Peyer's patch (tissue), 4 donors: ENCODE results near the gene NRF1.

ENCODE experiments used
- POLR2A ChIP-seq, 2 donors: fragments of 450-650 bp; IDR thresholded peaks; one replicate each; pipeline ENCODE4 v1.5.1; 2017; ENCODE audit warnings: antibody characterized with exemption in 2 of 2, mild to moderate bottlenecking in 2 of 2, moderate library complexity in 2 of 2
- TF ChIP-seq, protein P1 (sequence below), 6 experiments: fragments of 450-650 bp in 4 of 6; fragments of 200-600 bp in 2 of 6; sonication (generic) in 1 of 6; IDR thresholded peaks; one replicate each; pipeline ENCODE4 v1.5.1; 2017 to 2019; ENCODE audit warnings: antibody characterized with exemption in 6 of 6, mild to moderate bottlenecking in 3 of 6, moderate library complexity in 1 of 6

DNA sequence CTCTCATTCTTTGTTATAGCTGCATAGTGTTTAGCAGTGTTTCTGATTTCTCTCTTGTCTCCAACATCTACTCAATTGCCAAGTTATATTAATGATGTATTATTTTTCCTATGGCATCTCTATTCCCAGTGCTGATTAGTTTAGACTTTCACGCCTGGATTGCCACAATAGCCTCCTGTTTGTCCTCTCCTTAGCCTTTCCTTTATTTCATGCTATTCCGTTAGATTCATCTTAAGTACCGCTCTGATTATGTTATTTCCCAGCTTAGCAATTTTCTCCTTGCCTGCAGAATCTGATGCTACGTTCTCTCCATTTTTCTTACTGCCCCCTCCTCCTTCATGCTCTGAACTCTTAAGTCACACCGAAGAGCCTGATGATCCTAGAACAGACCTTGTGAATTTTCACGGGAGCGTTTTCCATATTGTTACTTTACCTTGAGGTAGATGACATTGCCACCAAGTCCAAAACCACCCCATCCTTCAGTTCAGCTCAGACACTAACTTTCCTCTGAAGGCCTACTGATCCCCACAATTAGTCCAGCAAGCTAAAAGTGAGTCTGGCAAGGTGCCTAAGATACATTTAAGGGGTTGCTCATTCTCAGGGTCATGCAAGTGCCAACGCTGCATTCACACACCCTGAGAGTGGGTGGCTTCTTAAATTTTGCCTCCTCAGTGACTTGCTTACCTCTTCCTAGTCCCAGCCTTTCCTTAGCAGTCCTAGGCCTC lies 6.6 kb upstream of the NRF1 start:
- no peak for TF ChIP-seq POLR2A (IDR thresholded peaks at IDR 0.05)
- TF ChIP-seq, protein P1, sequence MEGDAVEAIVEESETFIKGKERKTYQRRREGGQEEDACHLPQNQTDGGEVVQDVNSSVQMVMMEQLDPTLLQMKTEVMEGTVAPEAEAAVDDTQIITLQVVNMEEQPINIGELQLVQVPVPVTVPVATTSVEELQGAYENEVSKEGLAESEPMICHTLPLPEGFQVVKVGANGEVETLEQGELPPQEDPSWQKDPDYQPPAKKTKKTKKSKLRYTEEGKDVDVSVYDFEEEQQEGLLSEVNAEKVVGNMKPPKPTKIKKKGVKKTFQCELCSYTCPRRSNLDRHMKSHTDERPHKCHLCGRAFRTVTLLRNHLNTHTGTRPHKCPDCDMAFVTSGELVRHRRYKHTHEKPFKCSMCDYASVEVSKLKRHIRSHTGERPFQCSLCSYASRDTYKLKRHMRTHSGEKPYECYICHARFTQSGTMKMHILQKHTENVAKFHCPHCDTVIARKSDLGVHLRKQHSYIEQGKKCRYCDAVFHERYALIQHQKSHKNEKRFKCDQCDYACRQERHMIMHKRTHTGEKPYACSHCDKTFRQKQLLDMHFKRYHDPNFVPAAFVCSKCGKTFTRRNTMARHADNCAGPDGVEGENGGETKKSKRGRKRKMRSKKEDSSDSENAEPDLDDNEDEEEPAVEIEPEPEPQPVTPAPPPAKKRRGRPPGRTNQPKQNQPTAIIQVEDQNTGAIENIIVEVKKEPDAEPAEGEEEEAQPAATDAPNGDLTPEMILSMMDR (IDR thresholded peaks at IDR 0.05): no peak
